Activated T-cell treated with anti-CD3 and anti-CD28 coated beads, Interleukin-2, amount 50 U/mL, for 24 hours (primary cell): ENCODE data around the gene STARD9.
"Not testable (repeated sequence)": the region's sequence is repeated elsewhere in the genome, so short reads cannot be mapped to it uniquely, and the experiment has no call there.

ENCODE experiments used
- DNase-seq: peaks from one replicate; pipeline ENCODE4 v3.0.0-alpha.2; 2020
- H3K27ac Mint-ChIP-seq: 2 replicates; pipeline ENCODE4 v1.8.0; 2020; ENCODE audit warnings: mild to moderate bottlenecking, mixed read lengths
- H3K27me3 Mint-ChIP-seq: 2 replicates; pipeline ENCODE4 v1.8.0; 2020; ENCODE audit warnings: mixed read lengths
- H3K36me3 Mint-ChIP-seq: 2 replicates; pipeline ENCODE4 v1.8.0; 2020; ENCODE audit warnings: low read depth, mixed read lengths
- H3K4me1 Mint-ChIP-seq: 2 replicates; pipeline ENCODE4 v1.8.0; 2020; ENCODE audit warnings: low read depth, mixed read lengths
- H3K4me3 Mint-ChIP-seq: 2 replicates; pipeline ENCODE4 v1.8.0; 2020; ENCODE audit warnings: mild to moderate bottlenecking, moderate library complexity, mixed read lengths
- H3K9me3 Mint-ChIP-seq: 2 replicates; pipeline ENCODE4 v1.8.0; 2020; ENCODE audit warnings: mixed read lengths

The STARD9 gene

DNA sequence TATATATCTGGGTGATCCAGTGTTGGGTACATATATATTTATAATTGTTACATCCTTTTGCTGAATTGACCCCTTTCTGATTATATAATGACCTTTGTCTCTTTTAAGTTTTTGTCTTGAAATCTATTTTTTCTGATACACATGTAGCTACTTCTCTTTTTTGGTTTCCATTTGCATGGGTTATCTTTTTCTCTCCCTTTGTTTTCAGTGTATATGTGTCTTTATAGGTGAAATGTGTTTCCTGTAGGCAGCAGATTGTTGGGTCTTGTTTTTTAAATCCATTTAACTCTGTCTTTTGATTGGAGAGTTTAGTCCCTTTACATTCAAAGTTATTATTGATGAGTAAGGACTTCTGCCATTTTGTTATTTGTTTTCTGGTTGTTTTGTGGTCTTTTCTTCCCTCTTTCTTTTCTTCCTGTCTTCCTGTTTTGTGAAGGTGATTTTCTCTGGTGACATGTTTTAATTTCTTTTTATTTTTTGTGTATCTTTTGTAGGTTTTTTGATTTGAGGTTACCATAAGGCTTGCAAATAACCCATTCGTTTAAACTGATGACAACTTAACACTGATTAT is 56.8 kb downstream of the STARD9 start:
- Mint-ChIP-seq H3K4me1 (no peaks in the 10 kb centered on the region), H3K27me3 (no peaks in the 10 kb centered on the region), H3K4me3 (no peak overlapping the region), H3K36me3 (peaks cover 10% of the 10 kb centered on the region), H3K27ac (no peak overlapping the region), H3K9me3 (no peaks in the 10 kb centered on the region)
- DNase-seq: no peak

DNA sequence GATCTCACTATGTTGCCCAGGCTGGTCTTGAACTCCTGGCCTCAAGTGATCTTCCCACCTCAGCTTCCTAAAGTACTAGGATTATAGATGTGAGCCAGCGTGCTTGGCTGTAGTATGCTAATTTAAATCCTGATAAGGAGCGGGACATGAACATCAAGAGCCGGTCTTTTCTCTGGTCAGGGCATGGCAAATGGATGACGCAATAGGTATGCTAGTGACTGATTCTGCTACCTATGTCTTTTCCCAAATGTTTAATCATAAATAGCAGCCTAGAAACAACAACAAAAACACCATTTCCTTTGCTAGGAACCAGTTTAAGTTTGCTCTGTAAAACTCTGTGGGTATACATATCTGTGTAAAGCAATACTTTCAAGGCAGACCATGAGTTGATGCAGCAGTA is 64.7 kb downstream of the STARD9 start:
- Mint-ChIP-seq H3K27me3 (no peaks in the 10 kb centered on the region), H3K9me3 (no peaks in the 10 kb centered on the region), H3K4me1 (no peaks in the 10 kb centered on the region), H3K4me3 (no peak overlapping the region), H3K27ac (no peak overlapping the region), H3K36me3 (peaks cover 23% of the 10 kb centered on the region)
- no peak for DNase-seq

DNA sequence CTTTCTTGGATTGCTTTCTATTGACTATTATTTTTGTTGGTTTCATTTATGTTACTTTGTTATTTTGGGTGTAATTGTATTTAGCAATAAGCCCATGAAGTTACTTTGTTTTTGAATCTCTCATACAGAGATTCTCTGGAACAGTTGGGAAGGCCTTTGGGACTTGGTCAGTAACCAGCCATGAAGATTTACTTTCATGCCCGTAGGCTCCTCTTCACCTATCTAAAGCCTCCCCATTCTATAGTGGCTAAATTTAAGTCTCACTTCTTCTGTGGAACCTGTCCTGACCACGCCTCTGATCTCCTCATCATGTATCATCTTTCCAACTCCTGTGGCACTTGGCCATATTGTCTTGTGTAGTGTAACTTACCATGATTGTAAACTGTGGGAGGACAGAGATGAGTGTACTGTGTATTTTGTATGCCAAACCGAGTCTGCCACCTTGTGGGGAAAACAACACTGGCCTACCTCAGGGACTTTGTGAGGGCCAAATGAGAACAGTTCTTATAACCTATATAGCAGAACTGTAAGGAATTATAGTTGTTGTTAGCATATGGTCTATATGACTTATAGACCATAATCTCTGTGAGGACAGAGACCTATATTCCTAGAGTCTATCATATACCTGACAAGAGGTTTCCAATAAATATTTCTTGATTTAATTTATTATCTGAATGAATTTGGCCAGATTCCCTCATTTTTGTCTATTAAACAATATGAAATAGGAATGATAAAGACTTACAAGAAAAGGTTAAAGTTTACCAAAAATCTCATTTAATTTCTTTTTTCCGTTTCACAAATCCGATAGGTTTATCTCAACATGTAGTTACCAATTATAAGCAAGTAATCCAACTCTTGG is 75.0 kb downstream of the STARD9 start:
- H3K4me1 Mint-ChIP-seq: peaks cover 5% of the 10 kb centered on the region
- H3K4me3 Mint-ChIP-seq: no peak overlapping the region

DNA sequence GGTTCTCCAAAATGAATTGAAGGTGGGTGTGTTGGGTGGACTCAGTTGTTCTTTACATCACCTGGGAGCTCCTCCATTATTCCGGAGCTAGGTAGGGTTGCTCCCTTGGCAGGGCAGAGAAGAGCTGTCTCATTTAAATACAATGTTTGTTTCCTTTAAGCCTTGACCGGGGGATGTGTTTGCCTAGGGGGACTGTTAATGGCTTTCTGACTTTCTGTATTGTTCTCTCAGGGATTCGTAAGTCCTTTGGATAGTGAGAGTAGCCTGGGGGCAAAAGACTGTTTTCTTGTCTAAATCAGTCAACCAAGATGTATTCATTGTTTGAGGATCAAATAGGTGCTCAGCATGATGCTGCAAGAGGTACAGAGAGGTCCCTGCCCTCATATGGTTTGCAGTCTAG is 90.4 kb downstream of the STARD9 start:
- Mint-ChIP-seq H3K4me1 (no peaks in the 10 kb centered on the region), H3K27me3 (no peaks in the 10 kb centered on the region), H3K4me3 (no peak overlapping the region), H3K9me3 (no peaks in the 10 kb centered on the region), H3K27ac (no peak overlapping the region), H3K36me3 (peaks cover 10% of the 10 kb centered on the region)
- no peak for DNase-seq

More for the DNA sequence above, 75.0 kb downstream of the STARD9 start:
- DNase-seq: peak; percentile 40
- Mint-ChIP-seq H3K9me3 (no peaks in the 10 kb centered on the region), H3K27me3 (no peaks in the 10 kb centered on the region), H3K36me3 (peaks cover 9% of the 10 kb centered on the region), H3K27ac (no peak overlapping the region)

DNA sequence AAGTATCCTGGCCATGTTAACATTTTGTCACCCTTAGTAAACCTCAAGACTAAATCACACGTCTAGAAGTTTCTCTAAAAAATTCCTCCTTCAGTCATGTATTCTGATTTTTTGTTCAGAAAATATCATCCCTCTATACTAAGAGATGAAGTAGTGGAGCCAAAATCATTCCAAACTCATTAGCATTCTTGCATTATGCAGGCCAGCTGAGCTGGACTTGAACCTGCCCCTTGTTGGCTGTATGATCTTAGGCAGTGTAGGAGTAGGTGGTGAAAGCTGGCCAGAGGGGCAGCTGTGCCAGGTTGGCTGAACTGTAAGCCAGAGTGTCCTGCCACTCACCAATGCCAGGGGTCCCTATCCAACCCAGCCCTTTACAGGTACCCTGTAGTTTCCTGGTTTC is 92.4 kb downstream of the STARD9 start:
- H3K36me3 Mint-ChIP-seq: peaks cover 10% of the 10 kb centered on the region
- H3K4me3 Mint-ChIP-seq: no peak overlapping the region
- H3K27me3 Mint-ChIP-seq: no peaks in the 10 kb centered on the region
- no peaks in the 10 kb centered on the region for H3K4me1 Mint-ChIP-seq
- H3K27ac Mint-ChIP-seq: no peak overlapping the region
- DNase-seq: no peak
- H3K9me3 Mint-ChIP-seq: no peaks in the 10 kb centered on the region

GRCh38 chr15:42670451-42670850 is 95.0 kb downstream of the STARD9 start:
- H3K4me3 Mint-ChIP-seq: no peak overlapping the region
- H3K27me3 Mint-ChIP-seq: no peaks in the 10 kb centered on the region
- H3K36me3 Mint-ChIP-seq: peaks cover 12% of the 10 kb centered on the region
- H3K4me1 Mint-ChIP-seq: no peaks in the 10 kb centered on the region
- H3K27ac Mint-ChIP-seq: no peak overlapping the region
- H3K9me3 Mint-ChIP-seq: no peaks in the 10 kb centered on the region
- DNase-seq: no peak

DNA sequence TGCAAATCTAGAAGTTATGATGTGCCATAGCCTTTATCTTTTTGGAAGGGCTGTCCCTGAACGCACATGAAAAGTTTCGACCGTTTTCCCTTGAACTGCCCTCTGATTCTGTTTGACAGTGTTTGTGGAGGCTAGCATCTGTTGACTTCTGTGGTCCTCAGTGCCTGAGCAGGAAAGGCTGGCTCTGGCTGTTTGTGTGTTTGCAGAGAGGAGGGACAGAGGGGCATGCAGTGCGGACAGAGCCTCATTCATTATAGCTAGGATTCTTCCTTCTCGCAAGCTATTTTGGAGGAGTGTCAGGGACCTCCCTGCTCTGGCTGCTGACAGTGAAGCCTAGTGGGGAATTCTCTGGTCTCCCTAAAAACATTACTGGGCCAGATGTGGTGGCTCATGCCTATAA is 97.0 kb downstream of the STARD9 start:
- Mint-ChIP-seq H3K9me3 (no peaks in the 10 kb centered on the region), H3K27ac (no peak overlapping the region), H3K36me3 (peaks cover 20% of the 10 kb centered on the region), H3K4me3 (no peak overlapping the region), H3K4me1 (no peaks in the 10 kb centered on the region), H3K27me3 (no peaks in the 10 kb centered on the region)
- DNase-seq: no peak

DNA sequence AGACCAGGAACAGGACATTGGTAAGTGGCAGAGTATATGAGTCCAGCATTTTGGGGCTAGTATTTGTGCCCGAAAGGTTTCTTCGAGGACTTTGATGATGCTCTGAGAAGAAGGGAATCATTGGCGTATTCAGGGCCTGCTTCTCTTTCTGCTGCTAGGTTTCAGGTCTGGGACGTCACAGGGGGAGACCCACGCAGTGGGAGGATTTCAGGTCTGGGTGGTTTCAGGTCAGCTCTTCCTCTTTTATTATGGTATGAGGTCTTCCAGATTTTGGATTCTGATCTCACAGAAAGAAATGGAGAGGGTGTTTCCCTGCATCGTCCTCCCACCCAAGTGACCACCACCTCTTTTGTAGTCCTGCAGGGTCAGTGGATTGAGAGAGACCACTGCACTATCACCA is 99.1 kb downstream of the STARD9 start:
- peaks cover 20% of the 10 kb centered on the region for H3K36me3 Mint-ChIP-seq
- H3K4me1 Mint-ChIP-seq: peaks cover 3% of the 10 kb centered on the region
- no peak overlapping the region for H3K4me3 Mint-ChIP-seq
- no peak overlapping the region for H3K27ac Mint-ChIP-seq
- H3K9me3 Mint-ChIP-seq: no peaks in the 10 kb centered on the region
- H3K27me3 Mint-ChIP-seq: no peaks in the 10 kb centered on the region
- no peak for DNase-seq

- Mint-ChIP-seq H3K4me1 (peaks cover 8% of the 10 kb centered on the region), H3K4me3 (no peak overlapping the region), H3K27me3 (no peaks in the 10 kb centered on the region), H3K36me3 (peaks cover 21% of the 10 kb centered on the region), H3K9me3 (no peaks in the 10 kb centered on the region), H3K27ac (no peak overlapping the region)
- no peak for DNase-seq
Observed at GRCh38 chr15:42675021-42675420, 99.6 kb downstream of the STARD9 start.

DNA sequence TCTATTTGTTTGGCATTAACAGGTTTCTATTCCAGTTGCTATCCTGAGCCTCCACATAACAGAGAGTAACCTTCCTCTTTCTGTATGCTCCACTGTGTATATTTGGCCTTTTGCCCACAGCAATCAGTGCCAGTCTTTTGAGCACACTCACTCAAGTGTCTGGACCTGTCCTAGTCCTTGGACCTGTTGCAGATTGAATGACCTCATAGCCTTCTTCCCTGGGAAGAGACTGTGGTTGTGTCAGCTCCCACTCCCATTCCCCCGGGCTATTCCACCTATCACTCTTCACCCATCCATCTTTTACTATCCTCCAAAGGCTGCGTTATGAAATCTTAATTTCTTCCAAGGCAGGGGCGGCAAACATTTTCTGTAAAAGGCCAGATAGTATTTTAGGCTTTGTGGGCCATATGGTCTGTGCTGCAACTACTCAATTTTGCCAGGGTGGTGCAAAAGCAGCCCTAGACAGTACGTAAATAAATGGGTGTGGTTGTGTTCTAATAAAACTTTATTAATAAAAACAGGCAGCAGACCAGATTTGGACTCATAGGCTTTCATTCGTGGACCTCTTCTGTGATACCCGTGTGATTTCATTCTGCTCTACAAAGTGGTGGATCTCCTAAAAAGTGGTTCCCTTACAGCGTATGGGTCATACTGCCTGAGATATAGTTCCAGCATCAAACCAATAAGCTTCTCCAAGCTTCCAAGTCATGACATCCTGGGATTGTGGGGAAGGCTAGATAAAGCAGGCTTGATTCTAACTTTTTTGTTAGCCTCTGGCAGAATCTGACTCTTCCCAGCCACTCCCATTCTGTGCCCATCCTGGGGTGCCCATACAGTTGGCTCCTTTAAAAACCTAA is 104.1 kb downstream of the STARD9 start:
- Mint-ChIP-seq H3K36me3 (peaks cover 51% of the 10 kb centered on the region), H3K4me1 (peaks cover 12% of the 10 kb centered on the region), H3K27me3 (no peaks in the 10 kb centered on the region), H3K27ac (peak overlapping the region; percentile 59), H3K9me3 (no peaks in the 10 kb centered on the region), H3K4me3 (no peak overlapping the region)
- DNase-seq: no peak

DNA sequence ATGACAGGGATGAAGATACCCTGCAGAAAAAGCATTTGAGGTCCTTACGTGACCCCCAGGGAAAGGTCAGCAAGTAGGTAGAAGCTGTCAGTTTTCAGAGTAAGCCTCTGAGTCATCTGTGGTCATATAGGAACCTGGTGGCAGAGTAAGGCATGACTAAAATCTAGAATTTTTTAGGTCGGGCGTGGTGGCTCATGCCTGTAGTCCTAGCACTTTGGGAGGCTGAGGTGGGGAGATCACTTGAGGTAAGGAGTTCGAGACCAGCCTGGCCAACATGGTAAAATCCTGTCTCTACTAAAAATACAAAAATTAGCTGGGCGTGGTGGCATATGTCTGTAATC is 104.7 kb downstream of the STARD9 start:
- H3K27ac Mint-ChIP-seq: peak overlapping the region; percentile 15
- not testable (repeated sequence) for H3K9me3 Mint-ChIP-seq, H3K27me3 Mint-ChIP-seq, H3K4me3 Mint-ChIP-seq
- DNase-seq: peak; percentile 41
- H3K4me1 Mint-ChIP-seq: peaks cover 12% of the 10 kb centered on the region
- H3K36me3 Mint-ChIP-seq: peaks cover 45% of the 10 kb centered on the region

DNA sequence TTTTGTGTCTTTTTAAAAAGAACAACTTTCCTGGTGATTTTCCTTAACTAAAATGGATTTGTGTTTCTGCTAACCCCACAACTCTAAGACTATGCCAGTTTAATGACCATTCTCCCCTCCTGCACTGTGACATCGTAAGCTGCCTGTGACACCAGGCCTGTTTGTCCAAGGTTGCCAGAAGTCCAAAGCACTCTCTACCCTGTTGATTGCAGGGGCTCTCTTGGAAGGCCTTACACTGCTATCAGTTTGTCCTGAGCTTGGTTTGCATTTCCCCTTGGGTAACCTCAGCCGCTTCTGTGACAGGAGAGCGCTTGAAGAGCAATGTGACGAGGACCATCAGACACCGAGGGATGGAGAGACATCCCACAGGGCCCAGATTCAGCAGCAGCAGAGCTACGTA is 105.7 kb downstream of the STARD9 start:
- Mint-ChIP-seq H3K27ac (no peak overlapping the region), H3K4me3 (no peak overlapping the region), H3K4me1 (peaks cover 12% of the 10 kb centered on the region), H3K36me3 (peaks cover 38% of the 10 kb centered on the region), H3K27me3 (no peaks in the 10 kb centered on the region), H3K9me3 (no peaks in the 10 kb centered on the region)
- DNase-seq: no peak

DNA sequence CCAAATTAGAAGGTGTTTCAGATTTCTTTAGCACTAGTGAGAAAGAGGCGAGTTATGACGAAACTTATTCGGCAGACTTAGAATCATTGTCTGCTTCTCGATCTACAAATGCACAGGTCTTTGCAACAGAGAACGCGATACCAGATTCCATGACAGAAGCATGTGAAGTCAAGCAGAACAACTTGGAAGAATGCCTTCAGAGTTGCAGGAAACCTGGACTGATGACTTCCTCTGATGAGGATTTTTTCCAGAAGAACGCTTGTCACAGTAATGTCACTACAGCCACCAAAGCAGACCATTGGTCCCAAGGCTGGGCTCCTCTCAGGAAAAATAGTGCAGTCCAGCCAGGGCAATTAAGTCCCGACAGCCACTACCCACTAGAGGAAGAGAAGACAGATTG is 110.9 kb downstream of the STARD9 start:
- no peak for DNase-seq
- no peak overlapping the region for H3K27ac Mint-ChIP-seq
- H3K4me3 Mint-ChIP-seq: no peak overlapping the region
- no peaks in the 10 kb centered on the region for H3K9me3 Mint-ChIP-seq
- peaks cover 27% of the 10 kb centered on the region for H3K36me3 Mint-ChIP-seq
- H3K4me1 Mint-ChIP-seq: peaks cover 2% of the 10 kb centered on the region
- no peaks in the 10 kb centered on the region for H3K27me3 Mint-ChIP-seq

DNA sequence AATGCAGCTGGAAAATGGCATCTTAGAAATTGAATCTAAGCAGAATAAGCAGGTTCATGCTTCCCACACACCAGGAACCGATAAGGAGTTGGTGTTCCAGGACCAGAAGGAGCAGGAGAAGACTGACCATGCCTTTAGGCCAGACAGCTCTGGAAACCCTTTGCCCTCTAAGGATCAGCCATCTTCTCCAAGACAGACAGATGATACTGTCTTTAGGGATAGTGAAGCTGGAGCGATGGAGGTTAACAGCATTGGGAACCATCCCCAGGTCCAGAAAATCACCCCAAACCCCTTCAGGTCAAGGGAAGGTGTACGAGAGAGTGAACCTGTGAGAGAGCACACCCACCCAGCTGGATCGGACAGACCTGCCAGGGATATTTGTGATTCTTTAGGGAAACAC is 112.3 kb downstream of the STARD9 start:
- Mint-ChIP-seq H3K4me3 (no peak overlapping the region), H3K27me3 (no peaks in the 10 kb centered on the region), H3K9me3 (no peaks in the 10 kb centered on the region), H3K36me3 (peaks cover 17% of the 10 kb centered on the region), H3K4me1 (peaks cover 6% of the 10 kb centered on the region), H3K27ac (no peak overlapping the region)
- DNase-seq: no peak

GRCh38 chr15:42688301-42688700 is 112.9 kb downstream of the STARD9 start:
- H3K4me1 Mint-ChIP-seq: peaks cover 6% of the 10 kb centered on the region

More at GRCh38 chr15:42688301-42688700, 112.9 kb downstream of the STARD9 start:
- H3K27ac Mint-ChIP-seq: no peak overlapping the region
- no peaks in the 10 kb centered on the region for H3K9me3 Mint-ChIP-seq
- H3K27me3 Mint-ChIP-seq: no peaks in the 10 kb centered on the region
- DNase-seq: no peak
- peaks cover 14% of the 10 kb centered on the region for H3K36me3 Mint-ChIP-seq
- H3K4me3 Mint-ChIP-seq: no peak overlapping the region
